SU-DHL-6 (cell line): ENCODE data around the gene LANCL1.

Experiments
- H2AFZ ChIP-seq: fragments of 200-600 bp; sonication (generic); 2 replicates; pipeline ENCODE4 v1.6.1; 2014; ENCODE audit warnings: low read depth, mild to moderate bottlenecking, moderate library complexity, mixed read lengths, antibody characterized with exemption, low read length; ENCODE audit not compliant: severe bottlenecking
- H3F3A ChIP-seq: fragments of 200-600 bp; shearing (Covaris generic); 2 replicates; pipeline ENCODE4 v1.6.0; 2016; ENCODE audit warnings: antibody characterized with exemption, mild to moderate bottlenecking; ENCODE audit not compliant: insufficient read depth
- H3K27ac ChIP-seq: fragments of 200-600 bp; sonication (generic); 2 replicates; pipeline ENCODE4 v1.5.1; 2016; ENCODE audit warnings: low read depth, mild to moderate bottlenecking, low read length, moderate library complexity, mixed read lengths
- H3K27me3 ChIP-seq: fragments of 200-600 bp; sonication (generic), shearing (Covaris generic); 2 replicates; pipeline ENCODE4 v1.6.0; 2014; ENCODE audit warnings: mild to moderate bottlenecking, low read length
- H3K36me3 ChIP-seq: fragments of 200-600 bp; sonication (generic); 2 replicates; pipeline ENCODE4 v1.6.1; 2014; ENCODE audit warnings: mild to moderate bottlenecking, low read length, mixed read lengths
- H3K4me2 ChIP-seq: fragments of 300-600, 200-600 bp; shearing (Covaris generic), sonication (generic); 2 replicates; pipeline ENCODE4 v1.6.0; 2014; ENCODE audit warnings: low read length, low read depth, mild to moderate bottlenecking; ENCODE audit not compliant: poor library complexity, severe bottlenecking
- H3K4me3 ChIP-seq: fragments of 200-600 bp; sonication (generic); 2 replicates; pipeline ENCODE4 v1.5.1; 2014; ENCODE audit warnings: antibody characterized with exemption, low read length, mild to moderate bottlenecking, mixed read lengths; ENCODE audit not compliant: insufficient read depth, poor library complexity, severe bottlenecking
- H3K79me2 ChIP-seq: fragments of 200-600 bp; sonication (generic); 2 replicates; pipeline ENCODE4 v1.6.1; 2014; ENCODE audit warnings: mild to moderate bottlenecking, low read length, moderate library complexity; ENCODE audit not compliant: insufficient read depth
- H3K9ac ChIP-seq: fragments of 200-600 bp; sonication (generic); 2 replicates; pipeline ENCODE4 v1.7.0; 2014; ENCODE audit warnings: mild to moderate bottlenecking, low read length
- H3K9me2 ChIP-seq: fragments of 200-600 bp; sonication (generic); replicated peaks from 2 replicates; pipeline ENCODE4 v1.6.1; 2014; ENCODE audit warnings: low read length; ENCODE audit not compliant: insufficient read depth
- H3K9me3 ChIP-seq: fragments of 200-600 bp; sonication (generic); 2 replicates; pipeline ENCODE4 v1.6.1; 2014; ENCODE audit warnings: low read length, mixed read lengths; ENCODE audit not compliant: insufficient read depth
- H4K20me1 ChIP-seq: fragments of 200-600 bp; sonication (generic); 2 replicates; pipeline ENCODE4 v1.6.1; 2014; ENCODE audit warnings: low read depth, mild to moderate bottlenecking, antibody characterized with exemption, low read length, moderate library complexity, mixed read lengths
- CTCF ChIP-seq: fragments of 200-600 bp; sonication (generic); IDR thresholded peaks from one replicate; pipeline ENCODE4 v1.5.1; 2017; ENCODE audit warnings: antibody characterized with exemption, mild to moderate bottlenecking, low read length, moderate library complexity; ENCODE audit not compliant: insufficient read depth, poor library complexity, severe bottlenecking
- EZH2phosphoT487 ChIP-seq: fragments of 200-600 bp; sonication (generic), shearing (Covaris generic); conservative IDR thresholded peaks from 2 replicates; pipeline ENCODE4 v1.6.1; 2018; ENCODE audit warnings: mild to moderate bottlenecking, antibody characterized with exemption, low read length, moderate library complexity, mixed read lengths

The LANCL1 gene

GRCh38 chr2:210412660-210413059, 63.9 kb downstream of the LANCL1 start:
- Histone ChIP-seq H3K9ac (no peak overlapping the region), H2AFZ (no peak overlapping the region), H3K4me2 (no peak overlapping the region), H3F3A (no peaks in the 10 kb centered on the region), H3K27me3 (no peaks in the 10 kb centered on the region), H3K36me3 (no peaks in the 10 kb centered on the region), H3K27ac (no peak overlapping the region), H3K4me3 (no peak overlapping the region), H3K79me2 (no peaks in the 10 kb centered on the region), H4K20me1 (no peaks in the 10 kb centered on the region), H3K9me3 (no peaks in the 10 kb centered on the region), H3K9me2 (no peaks in the 10 kb centered on the region)
- no peak for TF ChIP-seq EZH2phosphoT487
- TF ChIP-seq CTCF, result no peak

GRCh38 chr2:210410542-210410941, 66.0 kb downstream of the LANCL1 start:
- no peak for TF ChIP-seq EZH2phosphoT487
- no peak overlapping the region for H2AFZ ChIP-seq
- no peaks in the 10 kb centered on the region for H3K27me3 ChIP-seq
- H3K9ac ChIP-seq, result no peak overlapping the region
- no peaks in the 10 kb centered on the region for H4K20me1 ChIP-seq
- H3K27ac ChIP-seq, result no peak overlapping the region
- H3F3A ChIP-seq, result no peaks in the 10 kb centered on the region
- H3K4me3 ChIP-seq, result no peak overlapping the region
- no peaks in the 10 kb centered on the region for H3K36me3 ChIP-seq
- H3K9me2 ChIP-seq, result no peaks in the 10 kb centered on the region
- no peaks in the 10 kb centered on the region for H3K9me3 ChIP-seq
- no peak overlapping the region for H3K4me2 ChIP-seq
- H3K79me2 ChIP-seq, result no peaks in the 10 kb centered on the region

GRCh38 chr2:210399440-210400041, 77.0 kb downstream of the LANCL1 start:
- no peak overlapping the region for H3K4me2 ChIP-seq
- no peaks in the 10 kb centered on the region for H4K20me1 ChIP-seq
- no peaks in the 10 kb centered on the region for H3K9me3 ChIP-seq
- no peak overlapping the region for H2AFZ ChIP-seq
- TF ChIP-seq CTCF (peak; percentile 78), EZH2phosphoT487 (no peak)
- H3K36me3 ChIP-seq, result no peaks in the 10 kb centered on the region
- H3F3A ChIP-seq, result no peaks in the 10 kb centered on the region
- H3K27me3 ChIP-seq, result no peaks in the 10 kb centered on the region
- H3K27ac ChIP-seq, result no peak overlapping the region
- H3K4me3 ChIP-seq, result no peak overlapping the region
- no peaks in the 10 kb centered on the region for H3K79me2 ChIP-seq
- no peaks in the 10 kb centered on the region for H3K9me2 ChIP-seq
- H3K9ac ChIP-seq, result no peak overlapping the region

GRCh38 chr2:210392469-210392881, 84.1 kb downstream of the LANCL1 start:
- Histone ChIP-seq H3K27ac (no peak overlapping the region), H4K20me1 (no peaks in the 10 kb centered on the region), H3K4me2 (no peak overlapping the region), H3F3A (no peaks in the 10 kb centered on the region), H3K79me2 (no peaks in the 10 kb centered on the region), H3K9ac (no peak overlapping the region), H3K9me3 (no peaks in the 10 kb centered on the region), H3K27me3 (no peaks in the 10 kb centered on the region), H2AFZ (no peak overlapping the region), H3K4me3 (no peak overlapping the region), H3K36me3 (no peaks in the 10 kb centered on the region), H3K9me2 (no peaks in the 10 kb centered on the region)
- TF ChIP-seq CTCF, result no peak
- TF ChIP-seq EZH2phosphoT487, result no peak
